Activated CD4-positive, alpha-beta memory T cell treated with anti-CD3 and anti-CD28 coated beads, Interleukin-2, amount 10 ng/mL, durations not matched to agents 7 days and 5 days (primary cell): ENCODE results near the gene NQO2. TPM values are rescaled to one million over a fixed set of nuclear protein-coding genes. Genes with fewer than 3 reads are reported as not detected.

Experiments
- CTCF ChIA-PET: fragments of 350-600 bp; sonication (Branson Sonifier 250); formaldehyde crosslinking; loops from one replicate; lab custom pipeline; 2021; ENCODE audit warnings: antibody characterized with exemption, inconsistent platforms; lab: Charles Lee
- POLR2A ChIA-PET: fragments of 350-600 bp; sonication (Branson Sonifier 250); formaldehyde crosslinking; loops from one replicate; lab custom pipeline; 2021; ENCODE audit warnings: antibody characterized with exemption; lab: Charles Lee
- DNase-seq: peaks from one replicate; pipeline ENCODE4 v3.0.0-alpha.2; 2020
- H3K27ac Mint-ChIP-seq: one replicate; pipeline ENCODE4 v1.8.0; 2021; ENCODE audit warnings: mild to moderate bottlenecking, mixed read lengths
- H3K27me3 Mint-ChIP-seq: one replicate; pipeline ENCODE4 v1.8.0; 2021; ENCODE audit warnings: mixed read lengths
- H3K36me3 Mint-ChIP-seq: one replicate; pipeline ENCODE4 v1.8.0; 2021; ENCODE audit warnings: low read depth, mixed read lengths
- H3K4me1 Mint-ChIP-seq: one replicate; pipeline ENCODE4 v1.8.0; 2021; ENCODE audit warnings: mixed read lengths
- H3K4me3 Mint-ChIP-seq: one replicate; pipeline ENCODE4 v1.8.0; 2021; ENCODE audit warnings: mild to moderate bottlenecking, mixed read lengths
- H3K9me3 Mint-ChIP-seq: one replicate; pipeline ENCODE4 v1.8.0; 2021; ENCODE audit warnings: mixed read lengths
- total RNA-seq, 2 experiments: library from RNA; stranded (reverse); gene quantifications; one replicate each; pipeline ENCODE4 v1.2.3, GENCODE V29; 2021

The NQO2 gene
- total RNA-seq, 2 experiments from 2014 or later = 37.7 to 38.4 TPM

GRCh38 chr6:3009930-3010329, 10.2 kb downstream of the NQO2 start:
- Mint-ChIP-seq H3K27ac (no peak overlapping the region), H3K4me1 (peaks cover 20% of the 10 kb centered on the region), H3K27me3 (no peaks in the 10 kb centered on the region), H3K4me3 (no peak overlapping the region), H3K9me3 (peaks cover 33% of the 10 kb centered on the region), H3K36me3 (peaks cover 94% of the 10 kb centered on the region)
- no peak for DNase-seq
- CTCF ChIA-PET = no interaction called here
- POLR2A ChIA-PET = interaction anchor here (2.2 kb wide), 1 partner anchor 44 kb away, joined by 4 read pairs; no protein-coding TSS in a partner anchor

- peaks cover 94% of the 10 kb centered on the region for H3K36me3 Mint-ChIP-seq
- H3K4me3 Mint-ChIP-seq = no peak overlapping the region
- ChIA-PET POLR2A (interaction anchor here (0.9 to 2.2 kb wide), 4 partner anchors 10 to 42 kb away, joined by 3 to 4 read pairs (median 4); no protein-coding TSS in a partner anchor), CTCF (interaction anchor here (1.8 kb wide), 1 partner anchor 9 kb away, joined by 7 read pairs; no protein-coding TSS in a partner anchor)
- H3K4me1 Mint-ChIP-seq = peaks cover 16% of the 10 kb centered on the region
- no peaks in the 10 kb centered on the region for H3K27me3 Mint-ChIP-seq
- no peak for DNase-seq
- H3K27ac Mint-ChIP-seq = no peak overlapping the region
- H3K9me3 Mint-ChIP-seq = peaks cover 33% of the 10 kb centered on the region
Observed at GRCh38 chr6:3011158-3011557, 11.5 kb downstream of the NQO2 start.

GRCh38 chr6:3011592-3011991, 11.9 kb downstream of the NQO2 start:
- POLR2A ChIA-PET = interaction anchor here (0.9 to 2.2 kb wide), 3 partner anchors 12 to 42 kb away, joined by 3 to 4 read pairs (median 4); no protein-coding TSS in a partner anchor
- peaks cover 91% of the 10 kb centered on the region for H3K36me3 Mint-ChIP-seq
- H3K27ac Mint-ChIP-seq = no peak overlapping the region
- H3K27me3 Mint-ChIP-seq = no peaks in the 10 kb centered on the region
- no peak for DNase-seq
- peaks cover 16% of the 10 kb centered on the region for H3K4me1 Mint-ChIP-seq
- CTCF ChIA-PET = interaction anchor here (1.8 kb wide), 1 partner anchor 10 kb away, joined by 7 read pairs; no protein-coding TSS in a partner anchor
- no peak overlapping the region for H3K4me3 Mint-ChIP-seq
- peaks cover 33% of the 10 kb centered on the region for H3K9me3 Mint-ChIP-seq

GRCh38 chr6:3013486-3013885, 13.8 kb downstream of the NQO2 start:
- H3K27ac Mint-ChIP-seq = no peak overlapping the region
- no peak overlapping the region for H3K4me3 Mint-ChIP-seq
- ChIA-PET CTCF (no interaction called here), POLR2A (interaction anchor here (1.4 kb wide), 1 partner anchor 13 kb away, joined by 5 read pairs; no protein-coding TSS in a partner anchor)
- H3K27me3 Mint-ChIP-seq = no peaks in the 10 kb centered on the region
- H3K36me3 Mint-ChIP-seq = peaks cover 92% of the 10 kb centered on the region
- H3K4me1 Mint-ChIP-seq = peaks cover 22% of the 10 kb centered on the region
- H3K9me3 Mint-ChIP-seq = peaks cover 33% of the 10 kb centered on the region
- DNase-seq = peak; percentile 40

GRCh38 chr6:3013901-3014674, 14.4 kb downstream of the NQO2 start:
- Mint-ChIP-seq H3K27me3 (no peaks in the 10 kb centered on the region), H3K27ac (no peak overlapping the region), H3K4me1 (peaks cover 24% of the 10 kb centered on the region), H3K36me3 (peaks cover 86% of the 10 kb centered on the region), H3K9me3 (peaks cover 33% of the 10 kb centered on the region), H3K4me3 (no peak overlapping the region)
- POLR2A ChIA-PET = interaction anchor here (1.0 to 1.4 kb wide), 2 partner anchors 12 kb away, joined by 4 to 5 read pairs; no protein-coding TSS in a partner anchor
- CTCF ChIA-PET = no interaction called here
- no peak for DNase-seq

- Mint-ChIP-seq H3K27me3 (no peaks in the 10 kb centered on the region), H3K36me3 (peaks cover 86% of the 10 kb centered on the region), H3K4me1 (peaks cover 30% of the 10 kb centered on the region), H3K9me3 (peaks cover 27% of the 10 kb centered on the region), H3K27ac (no peak overlapping the region), H3K4me3 (no peak overlapping the region)
- no peak for DNase-seq
- POLR2A ChIA-PET = interaction anchor here (1.0 to 1.4 kb wide), 3 partner anchors 11 to 25 kb away, joined by 3 to 5 read pairs (median 4); no protein-coding TSS in a partner anchor
- CTCF ChIA-PET = interaction anchor here (1.4 kb wide), 1 partner anchor 13 kb away, joined by 3 read pairs; no protein-coding TSS in a partner anchor
Observed at GRCh38 chr6:3014675-3015066, 15.0 kb downstream of the NQO2 start.

DNA sequence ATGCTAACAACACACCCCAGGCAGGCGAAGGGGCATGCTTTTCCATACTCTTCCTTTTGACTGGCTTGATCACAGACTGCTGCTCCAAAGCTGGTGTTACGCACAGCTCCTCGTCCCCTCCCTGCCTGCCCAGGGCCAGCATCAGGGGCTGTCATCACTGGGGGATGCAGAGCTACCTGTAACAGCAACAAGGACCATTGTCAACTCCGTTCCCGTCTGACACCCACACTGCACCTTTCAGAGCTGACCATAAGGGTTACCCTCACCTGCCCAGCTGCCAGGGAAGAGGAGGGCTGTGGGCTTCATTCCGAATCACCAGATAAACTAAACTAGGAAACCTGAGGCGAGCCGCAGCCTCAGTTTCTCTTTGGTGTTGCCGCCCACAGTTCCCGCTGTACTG, 15.4 kb downstream of the NQO2 start:
- Mint-ChIP-seq H3K9me3 (peaks cover 27% of the 10 kb centered on the region), H3K27ac (no peak overlapping the region), H3K36me3 (peaks cover 86% of the 10 kb centered on the region), H3K4me3 (no peak overlapping the region), H3K27me3 (no peaks in the 10 kb centered on the region), H3K4me1 (peaks cover 34% of the 10 kb centered on the region)
- ChIA-PET POLR2A (interaction anchor here (1.4 kb wide), 1 partner anchor 25 kb away, joined by 3 read pairs; no protein-coding TSS in a partner anchor), CTCF (interaction anchor here (1.4 kb wide), 1 partner anchor 14 kb away, joined by 3 read pairs; no protein-coding TSS in a partner anchor)
- no peak for DNase-seq

DNA sequence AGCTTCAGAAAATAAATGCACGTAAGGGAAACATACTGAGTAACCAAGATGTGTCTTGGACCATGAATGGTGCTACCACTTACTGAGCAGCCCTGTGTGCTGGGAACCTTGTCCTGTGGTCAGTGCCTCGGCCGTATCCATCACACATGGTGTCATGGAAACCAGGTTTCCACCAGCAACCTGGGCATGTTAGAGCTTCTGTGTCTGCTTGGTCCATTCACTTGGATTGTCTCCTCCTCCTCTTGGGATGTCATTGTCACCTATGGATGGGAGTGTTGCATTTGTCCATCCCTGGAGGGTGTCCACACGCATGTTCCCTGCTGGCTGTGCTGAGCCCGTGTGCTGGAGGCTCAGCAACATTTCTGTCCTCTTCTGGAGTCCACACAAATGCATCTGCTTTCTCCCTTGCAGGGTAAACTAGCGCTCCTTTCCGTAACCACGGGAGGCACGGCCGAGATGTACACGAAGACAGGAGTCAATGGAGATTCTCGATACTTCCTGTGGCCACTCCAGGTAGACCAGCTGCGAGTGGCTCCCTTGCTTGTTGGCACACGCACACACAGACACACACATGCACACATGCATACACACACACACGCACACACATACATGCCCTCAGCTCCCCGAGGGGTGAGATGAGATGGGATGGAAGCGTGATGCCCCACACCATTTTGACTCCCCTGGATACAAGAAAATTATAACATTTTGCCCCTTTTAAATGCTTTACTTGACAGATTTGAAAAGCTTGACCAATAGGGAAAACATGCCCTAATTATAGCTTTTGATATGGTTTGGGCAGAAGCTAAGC, 17.0 kb downstream of the NQO2 start:
- POLR2A ChIA-PET = interaction anchor here (0.6 to 1.8 kb wide), 4 partner anchors 17 to 47 kb away, joined by 3 to 5 read pairs (median 3); no protein-coding TSS in a partner anchor
- DNase-seq = no peak
- CTCF ChIA-PET = interaction anchor here (1.3 to 2.1 kb wide), 3 partner anchors 9 to 15 kb away, joined by 4 to 6 read pairs (median 5); no protein-coding TSS in a partner anchor
- Mint-ChIP-seq H3K4me1 (peaks cover 41% of the 10 kb centered on the region), H3K36me3 (peaks cover 81% of the 10 kb centered on the region), H3K27ac (no peak overlapping the region), H3K9me3 (peaks cover 15% of the 10 kb centered on the region), H3K27me3 (no peaks in the 10 kb centered on the region), H3K4me3 (no peak overlapping the region)

GRCh38 chr6:3017304-3017703, 17.6 kb downstream of the NQO2 start:
- H3K27me3 Mint-ChIP-seq = no peaks in the 10 kb centered on the region
- H3K27ac Mint-ChIP-seq = no peak overlapping the region
- H3K9me3 Mint-ChIP-seq = peaks cover 8% of the 10 kb centered on the region
- no peak overlapping the region for H3K4me3 Mint-ChIP-seq
- H3K4me1 Mint-ChIP-seq = peaks cover 41% of the 10 kb centered on the region
- DNase-seq = no peak
- CTCF ChIA-PET = interaction anchor here (1.3 to 2.1 kb wide), 3 partner anchors 9 to 16 kb away, joined by 4 to 6 read pairs (median 5); no protein-coding TSS in a partner anchor
- POLR2A ChIA-PET = interaction anchor here (0.6 to 1.8 kb wide), 3 partner anchors 17 to 46 kb away, joined by 3 to 5 read pairs (median 3); no protein-coding TSS in a partner anchor
- peaks cover 76% of the 10 kb centered on the region for H3K36me3 Mint-ChIP-seq

- no peaks in the 10 kb centered on the region for H3K27me3 Mint-ChIP-seq
- peaks cover 4% of the 10 kb centered on the region for H3K9me3 Mint-ChIP-seq
- peaks cover 73% of the 10 kb centered on the region for H3K36me3 Mint-ChIP-seq
- DNase-seq = no peak
- peak overlapping the region; percentile 15 for H3K27ac Mint-ChIP-seq
- POLR2A ChIA-PET = interaction anchor here (1.1 to 4.8 kb wide), 3 partner anchors 18 to 28 kb away, joined by 3 to 19 read pairs (median 4); no protein-coding TSS in a partner anchor
- no peak overlapping the region for H3K4me3 Mint-ChIP-seq
- peaks cover 46% of the 10 kb centered on the region for H3K4me1 Mint-ChIP-seq
- CTCF ChIA-PET = interaction anchor here (1.0 to 1.9 kb wide), 2 partner anchors 17 to 20 kb away, joined by 5 to 8 read pairs; no protein-coding TSS in a partner anchor
Observed at GRCh38 chr6:3019065-3019464, 19.4 kb downstream of the NQO2 start.

- Mint-ChIP-seq H3K27me3 (no peaks in the 10 kb centered on the region), H3K36me3 (peaks cover 65% of the 10 kb centered on the region), H3K27ac (no peak overlapping the region), H3K4me1 (peaks cover 52% of the 10 kb centered on the region), H3K4me3 (no peak overlapping the region), H3K9me3 (peaks cover 4% of the 10 kb centered on the region)
- CTCF ChIA-PET = interaction anchor here (1.8 to 1.9 kb wide), 2 partner anchors 18 to 19 kb away, joined by 8 to 11 read pairs; no protein-coding TSS in a partner anchor
- POLR2A ChIA-PET = interaction anchor here (1.3 to 4.8 kb wide), 2 partner anchors 18 to 21 kb away, joined by 4 to 19 read pairs; no protein-coding TSS in a partner anchor
- DNase-seq = no peak
Observed at GRCh38 chr6:3019749-3020320, 20.1 kb downstream of the NQO2 start.
